ENCODE measurements around the gene CCDC91. TPM values are rescaled to one million over a fixed set of nuclear protein-coding genes. Genes with fewer than 3 reads are reported as not detected.

The CCDC91 gene
- polyA plus RNA-seq, 3 donors = 6.3 to 18.1 (median 15.6) TPM

- H3K36me3 Mint-ChIP-seq = peaks cover 11 to 24% of the 10 kb centered on the region in 2 donors
- intact Hi-C loops (cut with micrococcal nuclease) = no loop called here
- Histone ChIP-seq H3K27me3 (ENCODE audit: control insufficient read depth in 2 of 2, insufficient read depth in 2 of 2, low read length in 2 of 2) (no peaks in the 10 kb centered on the region), H3K9me3 (replicated peaks in 1 of 2; ENCODE audit: control insufficient read depth in 1 of 2, insufficient read depth in 1 of 2, low read length in 2 of 2) (no peaks in the 10 kb centered on the region), H4K20me1 (ENCODE audit: insufficient read depth, low read length) (no peaks in the 10 kb centered on the region), H3K4me3 (replicated peaks in 1 of 3; ENCODE audit: low read depth in 2 of 3, low read length in 3 of 3) (no peak overlapping the region), H3K27ac (ENCODE audit: low read depth in 1 of 2, low read length in 2 of 2) (no peak overlapping the region), H3K79me2 (ENCODE audit: insufficient read depth, low read length) (no peaks in the 10 kb centered on the region), H3K9ac (ENCODE audit: insufficient read depth, low read length, poor library complexity, severe bottlenecking) (no peak overlapping the region), H2AFZ (ENCODE audit: insufficient read depth, low read depth, low read length, poor library complexity, severe bottlenecking) (no peak overlapping the region), H3K4me1 (ENCODE audit: control insufficient read depth in 1 of 2, insufficient read depth in 2 of 2, low read length in 2 of 2) (no peaks in the 10 kb centered on the region), H3K36me3 (replicated peaks in 1 of 2; ENCODE audit: control insufficient read depth in 1 of 2, insufficient read depth in 2 of 2, low read length in 2 of 2) (peaks cover 0 to 14% of the 10 kb centered on the region in 2 donors), H3K4me2 (replicated peaks; ENCODE audit: extremely low read depth, low read length, poor library complexity, severe bottlenecking) (no peak overlapping the region)
- no peak for DNase-seq
- no peak for TF ChIP-seq CTCF (IDR thresholded peaks at IDR 0.05)
- H3K9me3 Mint-ChIP-seq = peaks cover 2 to 13% (median 6%) of the 10 kb centered on the region in 7 donors
- no peak overlapping the region for H3K4me3 Mint-ChIP-seq
- 100% methylated on average over 1 of the region's 3 CpGs for WGBS (ENCODE audit: insufficient coverage)
- no peaks in the 10 kb centered on the region for H3K4me1 Mint-ChIP-seq
- peaks cover 0 to 1% (median 0%) of the 10 kb centered on the region in 3 donors for H3K27me3 Mint-ChIP-seq (ENCODE audit: low read depth in 3 of 3)
- H3K27ac Mint-ChIP-seq = no peak overlapping the region
Observed at GRCh38 chr12:28318273-28318672, 128.0 kb downstream of the CCDC91 start.

GRCh38 chr12:28320353-28320752, 130.1 kb downstream of the CCDC91 start:
- Mint-ChIP-seq H3K27ac (no peak overlapping the region), H3K4me1 (no peaks in the 10 kb centered on the region), H3K27me3 (ENCODE audit: low read depth in 3 of 3) (peaks cover 0 to 1% (median 0%) of the 10 kb centered on the region in 3 donors), H3K4me3 (no peak overlapping the region), H3K36me3 (peaks cover 8 to 21% of the 10 kb centered on the region in 2 donors), H3K9me3 (peaks cover 2 to 13% (median 7%) of the 10 kb centered on the region in 7 donors)
- no peak for TF ChIP-seq CTCF (IDR thresholded peaks at IDR 0.05)
- Histone ChIP-seq H4K20me1 (ENCODE audit: insufficient read depth, low read length) (no peaks in the 10 kb centered on the region), H3K9me3 (replicated peaks in 1 of 2; ENCODE audit: control insufficient read depth in 1 of 2, insufficient read depth in 1 of 2, low read length in 2 of 2) (no peaks in the 10 kb centered on the region), H3K4me3 (replicated peaks in 1 of 3; ENCODE audit: low read depth in 2 of 3, low read length in 3 of 3) (no peak overlapping the region), H3K79me2 (ENCODE audit: insufficient read depth, low read length) (no peaks in the 10 kb centered on the region), H3K4me1 (ENCODE audit: control insufficient read depth in 1 of 2, insufficient read depth in 2 of 2, low read length in 2 of 2) (no peaks in the 10 kb centered on the region), H3K9ac (ENCODE audit: insufficient read depth, low read length, poor library complexity, severe bottlenecking) (no peak overlapping the region), H3K27me3 (ENCODE audit: control insufficient read depth in 2 of 2, insufficient read depth in 2 of 2, low read length in 2 of 2) (no peaks in the 10 kb centered on the region), H3K36me3 (replicated peaks in 1 of 2; ENCODE audit: control insufficient read depth in 1 of 2, insufficient read depth in 2 of 2, low read length in 2 of 2) (peaks cover 0 to 11% of the 10 kb centered on the region in 2 donors), H3K27ac (ENCODE audit: low read depth in 1 of 2, low read length in 2 of 2) (no peak overlapping the region), H3K4me2 (replicated peaks; ENCODE audit: extremely low read depth, low read length, poor library complexity, severe bottlenecking) (no peak overlapping the region), H2AFZ (ENCODE audit: insufficient read depth, low read depth, low read length, poor library complexity, severe bottlenecking) (no peak overlapping the region)
- 100% methylated on average over 1 of the region's 1 CpG for WGBS (ENCODE audit: insufficient coverage)
- no peak for DNase-seq
- intact Hi-C loops (cut with micrococcal nuclease) = no loop called here

Data from CD14-positive monocyte (primary cell).